Measurements from ENCODE around the gene WASL. TPM values are rescaled to one million over a fixed set of nuclear protein-coding genes. Genes with fewer than 3 reads are reported as not detected.

The WASL gene
- total RNA-seq, 1 experiment from 2014 or later: 42.3 TPM

DNA sequence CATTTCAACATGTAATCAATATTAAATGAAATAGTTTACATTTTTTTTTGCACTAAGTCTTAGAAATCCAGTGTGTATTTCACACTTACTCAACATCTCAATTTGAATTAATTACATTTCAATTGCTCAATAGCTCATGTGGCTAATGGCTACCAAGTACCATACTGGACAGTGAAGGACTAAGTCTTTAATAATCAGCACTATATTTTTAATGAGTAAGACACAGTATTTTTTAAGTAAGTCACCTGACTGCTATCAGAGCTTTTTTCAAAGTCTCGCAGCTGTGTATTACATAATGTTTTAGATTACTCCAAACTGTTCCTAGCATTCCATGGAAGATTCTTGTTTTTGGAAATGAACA lies 19.6 kb downstream of the WASL start:
- H3K36me3 ChIP-seq (ENCODE audit: control insufficient read depth, insufficient read depth, low read length): no peaks in the 10 kb centered on the region
- intact Hi-C loops (cut with micrococcal nuclease; ENCODE audit: unreplicated experiment): no loop called here
- Mint-ChIP-seq H3K4me1 (ENCODE audit: low read depth, unreplicated experiment) (peaks cover 25% of the 10 kb centered on the region), H3K4me3 (ENCODE audit: unreplicated experiment) (no peak overlapping the region), H3K36me3 (ENCODE audit: insufficient read depth, unreplicated experiment) (no peaks in the 10 kb centered on the region), H3K27ac (ENCODE audit: unreplicated experiment) (no peak overlapping the region), H3K9me3 (ENCODE audit: unreplicated experiment) (peaks cover 31% of the 10 kb centered on the region), H3K27me3 (ENCODE audit: insufficient read depth, unreplicated experiment) (no peaks in the 10 kb centered on the region)
- DNase-seq: no peak
- H3K4me3 ChIP-seq (ENCODE audit: low read depth, low read length): no peak overlapping the region
- BruUV-seq (replicated peaks): no TSS peak
- ChIA-PET POLR2A (no interaction called here), CTCF (no interaction called here)
- no peaks in the 10 kb centered on the region for H3K27me3 ChIP-seq (replicated peaks; ENCODE audit: control insufficient read depth, insufficient read depth, low read length)
- H3K9me3 ChIP-seq: 0 out of 2 replicates have a peak, but pooled peaks cover 4% of the 10 kb centered on the region
- H3K4me1 ChIP-seq: peaks cover 28% of the 10 kb centered on the region
- TF ChIP-seq, protein P1, sequence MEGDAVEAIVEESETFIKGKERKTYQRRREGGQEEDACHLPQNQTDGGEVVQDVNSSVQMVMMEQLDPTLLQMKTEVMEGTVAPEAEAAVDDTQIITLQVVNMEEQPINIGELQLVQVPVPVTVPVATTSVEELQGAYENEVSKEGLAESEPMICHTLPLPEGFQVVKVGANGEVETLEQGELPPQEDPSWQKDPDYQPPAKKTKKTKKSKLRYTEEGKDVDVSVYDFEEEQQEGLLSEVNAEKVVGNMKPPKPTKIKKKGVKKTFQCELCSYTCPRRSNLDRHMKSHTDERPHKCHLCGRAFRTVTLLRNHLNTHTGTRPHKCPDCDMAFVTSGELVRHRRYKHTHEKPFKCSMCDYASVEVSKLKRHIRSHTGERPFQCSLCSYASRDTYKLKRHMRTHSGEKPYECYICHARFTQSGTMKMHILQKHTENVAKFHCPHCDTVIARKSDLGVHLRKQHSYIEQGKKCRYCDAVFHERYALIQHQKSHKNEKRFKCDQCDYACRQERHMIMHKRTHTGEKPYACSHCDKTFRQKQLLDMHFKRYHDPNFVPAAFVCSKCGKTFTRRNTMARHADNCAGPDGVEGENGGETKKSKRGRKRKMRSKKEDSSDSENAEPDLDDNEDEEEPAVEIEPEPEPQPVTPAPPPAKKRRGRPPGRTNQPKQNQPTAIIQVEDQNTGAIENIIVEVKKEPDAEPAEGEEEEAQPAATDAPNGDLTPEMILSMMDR (IDR thresholded peaks at IDR 0.05; ENCODE audit: insufficient read depth in 1 of 2, low read depth in 1 of 2, low read length in 1 of 2, severe bottlenecking in 1 of 2, unreplicated experiment in 1 of 2): no peak

DNA sequence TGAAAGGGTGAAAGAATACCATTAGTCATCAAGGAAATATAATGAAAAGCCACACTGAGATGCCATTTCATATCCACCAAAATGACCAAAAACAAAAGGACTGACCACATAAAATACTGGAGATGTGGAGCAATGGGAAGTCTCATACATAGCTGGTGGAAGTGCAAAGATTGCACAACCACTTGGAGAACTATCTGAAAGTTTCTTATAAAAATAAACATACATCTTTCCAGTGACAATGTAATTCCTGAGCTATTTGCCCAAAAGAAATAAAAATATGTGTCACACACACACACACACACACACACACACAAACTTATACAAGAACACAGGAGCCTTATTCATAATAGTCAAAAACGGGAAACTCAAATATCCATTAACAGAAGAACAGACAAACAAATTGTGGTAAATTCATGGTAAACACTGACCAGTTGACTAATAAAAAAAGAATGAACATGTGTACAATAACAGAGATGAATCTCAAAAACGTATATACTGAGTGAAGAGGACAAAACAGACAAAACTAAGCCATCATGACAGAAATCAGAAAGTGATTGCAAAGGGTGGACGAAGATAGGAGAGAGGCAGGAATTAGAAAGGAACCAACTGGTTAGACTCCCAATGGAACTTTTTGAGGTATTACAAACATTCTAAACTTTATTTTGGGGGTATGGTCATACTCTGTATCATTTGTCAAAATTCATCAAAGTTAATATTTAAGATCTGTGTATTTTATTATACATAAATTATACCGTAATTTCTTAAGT lies 21.5 kb downstream of the WASL start:
- TF ChIP-seq, protein P1 (IDR thresholded peaks at IDR 0.05; ENCODE audit: insufficient read depth in 1 of 2, low read depth in 1 of 2, low read length in 1 of 2, severe bottlenecking in 1 of 2, unreplicated experiment in 1 of 2): no peak
- Histone ChIP-seq H3K36me3 (ENCODE audit: control insufficient read depth, insufficient read depth, low read length) (no peaks in the 10 kb centered on the region), H3K27me3 (replicated peaks; ENCODE audit: control insufficient read depth, insufficient read depth, low read length) (no peaks in the 10 kb centered on the region), H3K4me1 (peaks cover 34% of the 10 kb centered on the region), H3K9me3 (0 out of 2 replicates have a peak, but pooled peaks cover under 1% of the 10 kb centered on the region), H3K4me3 (ENCODE audit: low read depth, low read length) (no peak overlapping the region)
- Mint-ChIP-seq H3K9me3 (ENCODE audit: unreplicated experiment) (peaks cover 11% of the 10 kb centered on the region), H3K27ac (ENCODE audit: unreplicated experiment) (no peak overlapping the region), H3K27me3 (ENCODE audit: insufficient read depth, unreplicated experiment) (no peaks in the 10 kb centered on the region), H3K4me3 (ENCODE audit: unreplicated experiment) (no peak overlapping the region), H3K4me1 (ENCODE audit: low read depth, unreplicated experiment) (peaks cover 25% of the 10 kb centered on the region), H3K36me3 (ENCODE audit: insufficient read depth, unreplicated experiment) (no peaks in the 10 kb centered on the region)
- ChIA-PET POLR2A (no interaction called here), CTCF (no interaction called here)
- BruUV-seq (replicated peaks): no TSS peak
- DNase-seq: no peak
- intact Hi-C loops (cut with micrococcal nuclease; ENCODE audit: unreplicated experiment): no loop called here

DNA sequence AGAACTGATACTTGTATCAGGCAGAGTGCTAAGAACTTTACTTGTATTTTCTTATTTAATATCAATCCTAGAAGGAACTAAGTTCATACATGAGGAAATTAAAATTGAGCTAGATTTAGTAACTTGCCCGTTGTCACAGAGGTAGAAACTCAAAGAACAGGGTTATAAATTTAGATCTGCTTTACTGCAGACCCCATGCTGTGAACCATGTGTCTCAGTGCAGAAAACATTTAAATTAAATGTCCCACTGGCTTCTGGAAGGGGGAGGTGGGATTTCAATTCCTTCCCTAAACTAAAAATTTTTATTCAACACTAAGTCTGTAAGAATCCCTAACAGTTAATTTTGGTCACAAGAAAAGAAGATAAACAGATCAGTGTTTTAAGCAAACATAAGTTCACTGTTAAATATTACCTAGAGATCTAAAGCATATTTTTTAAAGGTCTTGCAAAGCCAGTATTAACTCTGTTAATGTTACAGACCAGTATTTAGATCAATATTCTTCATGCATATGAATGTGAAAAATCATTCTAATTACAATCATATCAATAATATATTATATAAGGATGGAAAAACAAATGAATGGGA lies 23.1 kb downstream of the WASL start:
- Mint-ChIP-seq H3K4me1 (ENCODE audit: low read depth, unreplicated experiment) (peaks cover 15% of the 10 kb centered on the region), H3K4me3 (ENCODE audit: unreplicated experiment) (no peak overlapping the region), H3K27me3 (ENCODE audit: insufficient read depth, unreplicated experiment) (no peaks in the 10 kb centered on the region), H3K27ac (ENCODE audit: unreplicated experiment) (no peak overlapping the region), H3K9me3 (ENCODE audit: unreplicated experiment) (no peaks in the 10 kb centered on the region), H3K36me3 (ENCODE audit: insufficient read depth, unreplicated experiment) (no peaks in the 10 kb centered on the region)
- intact Hi-C loops (cut with micrococcal nuclease; ENCODE audit: unreplicated experiment): loop anchor here (2.0 kb wide), 1 partner anchor 23 kb away; the partner anchor contains the start of gene WASL
- Histone ChIP-seq H3K9me3 (no peaks in the 10 kb centered on the region), H3K4me3 (ENCODE audit: low read depth, low read length) (no peak overlapping the region), H3K4me1 (peaks cover 34% of the 10 kb centered on the region), H3K27me3 (replicated peaks; ENCODE audit: control insufficient read depth, insufficient read depth, low read length) (no peaks in the 10 kb centered on the region), H3K36me3 (ENCODE audit: control insufficient read depth, insufficient read depth, low read length) (no peaks in the 10 kb centered on the region)
- CTCF ChIA-PET: no interaction called here
- BruUV-seq (replicated peaks): no TSS peak
- POLR2A ChIA-PET: no interaction called here
- TF ChIP-seq, protein P1 (IDR thresholded peaks at IDR 0.05; ENCODE audit: insufficient read depth in 1 of 2, low read depth in 1 of 2, low read length in 1 of 2, severe bottlenecking in 1 of 2, unreplicated experiment in 1 of 2): no peak
- DNase-seq: no peak
